Panc1 (cell line): ENCODE measurements around the gene NOL3. TPM values are rescaled to one million over a fixed set of nuclear protein-coding genes. Genes with fewer than 3 reads are reported as not detected.

ENCODE experiments used
- ATAC-seq: fragments of 200-7000 bp; cut with Tn5 transposase; 2 replicates; pipeline ENCODE4 v1.9.1; 2020; ENCODE audit warnings: mild to moderate bottlenecking, moderate library complexity
- BruUV-seq: library from RNA; stranded (reverse); fragments of 400-500 nt; replicated peaks from 2 replicates; lab custom pipeline; 2021; lab: Mats Ljungman, UMichigan
- CTCF ChIA-PET: fragments of 300-600 bp; sonication (Branson Sonifier 250); formaldehyde crosslinking; loops from one replicate; lab custom pipeline; 2022; ENCODE audit warnings: antibody characterized with exemption; lab: Charles Lee
- POLR2A ChIA-PET: fragments of 300-600 bp; sonication (Branson Sonifier 250); formaldehyde crosslinking; loops from one replicate; lab custom pipeline; 2022; ENCODE audit warnings: antibody characterized with exemption; lab: Charles Lee
- DNase-seq: peaks from one replicate; pipeline ENCODE4 v3.0.0-alpha.2; 2010; ENCODE audit warnings: low read depth, low spot score
- H3K27ac ChIP-seq: 2 replicates; pipeline ENCODE4 v1.5.1; 2011; ENCODE audit warnings: mild to moderate bottlenecking, low read length, inconsistent platforms
- H3K27me3 ChIP-seq: fragments of 200-500 bp; sonication (Bioruptor generic); 2 replicates; pipeline ENCODE4 v1.6.0; 2014; ENCODE audit warnings: low read length, inconsistent platforms; ENCODE audit not compliant: control insufficient read depth, insufficient read depth
- H3K36me3 ChIP-seq: fragments of 200-500 bp; sonication (Bioruptor generic); 2 replicates; pipeline ENCODE4 v1.5.1; 2014; ENCODE audit warnings: inconsistent platforms, mild to moderate bottlenecking, low read length, moderate library complexity; ENCODE audit not compliant: control insufficient read depth, insufficient read depth
- H3K4me1 ChIP-seq: 2 replicates; pipeline ENCODE4 v1.5.1; 2011; ENCODE audit warnings: inconsistent platforms, mild to moderate bottlenecking, low read length, moderate library complexity; ENCODE audit not compliant: control insufficient read depth, insufficient read depth
- H3K4me3 ChIP-seq, 2 experiments: 2 replicates each; pipeline ENCODE4 v1.5.1; 2011 to 2012; ENCODE audit warnings: low read depth in 2 of 2, low read length in 2 of 2, mild to moderate bottlenecking in 2 of 2, inconsistent platforms in 1 of 2, moderate library complexity in 1 of 2
- H3K9me3 ChIP-seq: fragments of 200-500 bp; sonication (Bioruptor generic); 2 replicates; pipeline ENCODE4 v1.5.1; 2014; ENCODE audit warnings: low read depth, mild to moderate bottlenecking, inconsistent platforms, low read length, moderate library complexity; ENCODE audit not compliant: control insufficient read depth, insufficient read depth
- CTCF ChIP-seq: fragments of 450-650 bp; IDR thresholded peaks from 2 replicates; pipeline ENCODE4 v1.5.1; 2017; ENCODE audit warnings: mild to moderate bottlenecking
- POLR2AphosphoS5 ChIP-seq: IDR thresholded peaks from 2 replicates; pipeline ENCODE4 v1.6.1; 2012; ENCODE audit warnings: mild to moderate bottlenecking, low read depth, low read length, moderate library complexity
- REST ChIP-seq, 2 experiments: IDR thresholded peaks; 2 replicates each; pipeline ENCODE4 v1.6.1; 2011 to 2012; ENCODE audit warnings: low read depth in 2 of 2, control low read depth in 1 of 2, low read length in 1 of 2, mild to moderate bottlenecking in 1 of 2, moderate library complexity in 1 of 2; ENCODE audit not compliant: insufficient read depth in 1 of 2
- SIN3A ChIP-seq: IDR thresholded peaks from 2 replicates; pipeline ENCODE4 v1.6.1; 2012; ENCODE audit warnings: low read depth, mild to moderate bottlenecking, low read length, moderate library complexity, borderline replicate concordance; ENCODE audit not compliant: insufficient read depth
- TCF7L2 ChIP-seq: IDR thresholded peaks from 2 replicates; pipeline ENCODE4 v1.6.1; 2011; ENCODE audit warnings: mild to moderate bottlenecking, low read depth, low read length, inconsistent platforms
- in situ Hi-C: cut with HindIII; loops from 2 replicates; pipeline ENCODE4 v1.10.0; 2016; ENCODE audit warnings: low sequenced_read_pairs, low pct_unique_long_range_greater_than_20kb
- intact Hi-C: fragments of 100-400 bp; cut with micrococcal nuclease; formaldehyde crosslinking; loops from one replicate; pipeline ENCODE4 v1.10.0; 2022; ENCODE audit not compliant: unreplicated experiment
- total RNA-seq: library from RNA; stranded (reverse); gene quantifications from one replicate; pipeline ENCODE4 v1.2.1, GENCODE V29; 2021; ENCODE audit not compliant: unreplicated experiment

The NOL3 gene
- total RNA-seq, 1 experiment from 2014 or later = 27.9 TPM

- Histone ChIP-seq H3K9me3 (no peaks in the 10 kb centered on the region), H3K36me3 (peaks cover 5% of the 10 kb centered on the region; the same call in 1 of the 2 replicates), H3K27me3 (no peaks in the 10 kb centered on the region), H3K27ac (no peak overlapping the region), H3K4me3 (no peak overlapping the region), H3K4me1 (no peaks in the 10 kb centered on the region)
- no peak for ATAC-seq
- TF ChIP-seq SIN3A = no peak
- TF ChIP-seq TCF7L2 = no peak
- no peak for TF ChIP-seq POLR2AphosphoS5
- no peak for TF ChIP-seq CTCF
- TF ChIP-seq REST (IDR thresholded peaks at IDR 0.05; ENCODE audit: insufficient read depth in 1 of 2, low read depth in 2 of 2, low read length in 1 of 2) = no peak
- ChIA-PET CTCF (no interaction called here), POLR2A (no interaction called here)
- no peak for DNase-seq
- intact Hi-C loops (no loop called here), in situ Hi-C loops (no loop called here)
- BruUV-seq = no TSS peak
These were observed 25.4 kb upstream of the NOL3 start for GRCh38 chr16:67144943-67145342.

GRCh38 chr16:67145746-67146145 is 24.6 kb upstream of the NOL3 start:
- ChIA-PET POLR2A (no interaction called here), CTCF (no interaction called here)
- ATAC-seq (no peak), DNase-seq (no peak)
- Histone ChIP-seq H3K4me3 (no peak overlapping the region), H3K36me3 (peaks cover 5% of the 10 kb centered on the region; the same call in 1 of the 2 replicates), H3K4me1 (no peaks in the 10 kb centered on the region), H3K27me3 (no peaks in the 10 kb centered on the region), H3K9me3 (no peaks in the 10 kb centered on the region), H3K27ac (no peak overlapping the region)
- intact Hi-C loops (no loop called here), in situ Hi-C loops (no loop called here)
- TF ChIP-seq CTCF (no peak), POLR2AphosphoS5 (no peak), SIN3A (no peak), TCF7L2 (no peak), REST (IDR thresholded peaks at IDR 0.05; ENCODE audit: insufficient read depth in 1 of 2, low read depth in 2 of 2, low read length in 1 of 2) (no peak)
- BruUV-seq = no TSS peak
